Activated CD8-positive, alpha-beta memory T cell treated with anti-CD3 and anti-CD28 coated beads for 36 hours (primary cell): Measurements from ENCODE around the gene BCR. TPM values are rescaled to one million over a fixed set of nuclear protein-coding genes. Genes with fewer than 3 reads are reported as not detected.
"Not testable (repeated sequence)": the region's sequence is repeated elsewhere in the genome, so short reads cannot be mapped to it uniquely, and the experiment has no call there.

Experiments
- CTCF ChIA-PET: fragments of 350-600 bp; sonication (Branson Sonifier 250); formaldehyde crosslinking; loops from one replicate; lab custom pipeline; 2021; ENCODE audit warnings: antibody characterized with exemption; lab: Charles Lee
- POLR2A ChIA-PET: fragments of 350-600 bp; sonication (Branson Sonifier 250); formaldehyde crosslinking; loops from one replicate; lab custom pipeline; 2021; ENCODE audit warnings: antibody characterized with exemption; lab: Charles Lee
- total RNA-seq, 2 experiments: library from RNA; stranded (reverse); gene quantifications; one replicate each; pipeline ENCODE4 v1.2.3, GENCODE V29; 2021

The BCR gene
- total RNA-seq, 2 experiments from 2014 or later = 29.9 to 34.1 TPM

GRCh38 chr22:23292453-23293350 lies 112.4 kb downstream of the BCR start:
- CTCF ChIA-PET = interaction anchor here (1.2 to 2.7 kb wide), 3 partner anchors 10 to 22 kb away, joined by 3 to 12 read pairs (median 3); no protein-coding TSS in a partner anchor
- POLR2A ChIA-PET = interaction anchor here (0.5 kb wide), 1 partner anchor 11 kb away, joined by 5 read pairs; no protein-coding TSS in a partner anchor

GRCh38 chr22:23293720-23294119 lies 113.4 kb downstream of the BCR start:
- POLR2A ChIA-PET = no interaction called here
- CTCF ChIA-PET = interaction anchor here (1.0 to 1.2 kb wide), 2 partner anchors 11 to 115 kb away, joined by 3 to 5 read pairs; no protein-coding TSS in a partner anchor

- ChIA-PET POLR2A (no interaction called here), CTCF (interaction anchor here (1.0 kb wide), 1 partner anchor 116 kb away, joined by 5 read pairs; no protein-coding TSS in a partner anchor)
Measured at GRCh38 chr22:23294221-23294620, 113.9 kb downstream of the BCR start.

- ChIA-PET CTCF (no interaction called here), POLR2A (no interaction called here)
Measured at GRCh38 chr22:23300476-23300875, 120.2 kb downstream of the BCR start.

GRCh38 chr22:23301591-23301990 lies 121.3 kb downstream of the BCR start:
- POLR2A ChIA-PET = no interaction called here
- CTCF ChIA-PET = no interaction called here

- POLR2A ChIA-PET = no interaction called here
- CTCF ChIA-PET = no interaction called here
Measured at GRCh38 chr22:23302171-23303002, 122.1 kb downstream of the BCR start.

- ChIA-PET POLR2A (no interaction called here), CTCF (no interaction called here)
Measured at GRCh38 chr22:23305321-23305910, 125.1 kb downstream of the BCR start.

GRCh38 chr22:23305922-23306374 lies 125.6 kb downstream of the BCR start:
- POLR2A ChIA-PET = no interaction called here
- CTCF ChIA-PET = interaction anchor here (1.2 kb wide), 1 partner anchor 80 kb away, joined by 5 read pairs; no protein-coding TSS in a partner anchor

GRCh38 chr22:23306438-23306921 lies 126.2 kb downstream of the BCR start:
- POLR2A ChIA-PET = no interaction called here

GRCh38 chr22:23306926-23307325 lies 126.6 kb downstream of the BCR start:
- POLR2A ChIA-PET = no interaction called here
- CTCF ChIA-PET = interaction anchor here (1.2 to 1.8 kb wide), 2 partner anchors 57 to 79 kb away, joined by 3 to 5 read pairs; no protein-coding TSS in a partner anchor

More at GRCh38 chr22:23306438-23306921, 126.2 kb downstream of the BCR start:
- CTCF ChIA-PET = interaction anchor here (1.2 to 1.8 kb wide), 2 partner anchors 58 to 79 kb away, joined by 3 to 5 read pairs; no protein-coding TSS in a partner anchor

- CTCF ChIA-PET = interaction anchor here (1.8 kb wide), 1 partner anchor 57 kb away, joined by 3 read pairs; no protein-coding TSS in a partner anchor
- POLR2A ChIA-PET = not testable (repeated sequence)
Measured at GRCh38 chr22:23307511-23307910, 127.2 kb downstream of the BCR start.

GRCh38 chr22:23309261-23309660 lies 129.0 kb downstream of the BCR start:
- POLR2A ChIA-PET, CTCF ChIA-PET: not testable (repeated sequence)

- CTCF ChIA-PET, POLR2A ChIA-PET: not testable (repeated sequence)
Measured at GRCh38 chr22:23310443-23311097, 130.3 kb downstream of the BCR start.

GRCh38 chr22:23311635-23312420 lies 131.5 kb downstream of the BCR start:
- POLR2A ChIA-PET, CTCF ChIA-PET: not testable (repeated sequence)

GRCh38 chr22:23313791-23314567 lies 133.7 kb downstream of the BCR start:
- POLR2A ChIA-PET = no interaction called here
- CTCF ChIA-PET = interaction anchor here (1.2 to 1.3 kb wide), 2 partner anchors 21 to 72 kb away, joined by 3 to 10 read pairs; no protein-coding TSS in a partner anchor

GRCh38 chr22:23315341-23315917 lies 135.1 kb downstream of the BCR start:
- POLR2A ChIA-PET = no interaction called here
- CTCF ChIA-PET = interaction anchor here (1.2 kb wide), 1 partner anchor 23 kb away, joined by 3 read pairs; no protein-coding TSS in a partner anchor
